ENCODE results near the gene RAB44. TPM values are rescaled to one million over a fixed set of nuclear protein-coding genes. Genes with fewer than 3 reads are reported as not detected.

The RAB44 gene
- total RNA-seq, 6 experiments from 2014 or later: 0.05 to 0.07 (median 0.07) TPM; not detected in 3

- no peaks in the 10 kb centered on the region for H3K36me3 ChIP-seq
- WGBS (ENCODE audit: insufficient coverage, low coverage, low lambda C conversion rate, missing lambda C conversion rate): 68% methylated on average over 6 of the region's 18 CpGs
- H3K4me1 ChIP-seq: no peaks in the 10 kb centered on the region
- intact Hi-C loops (cut with DNase I): loop anchor here (5.0 to 10.0 kb wide), 3 partner anchors 72 to 245 kb away; no protein-coding TSS in a partner anchor
- no peaks in the 10 kb centered on the region for H3K27me3 ChIP-seq
- H3K27ac ChIP-seq: no peak overlapping the region
- ATAC-seq (peak in 2 of 4 donors; percentile 7 to 27), DNase-seq (no peak)
- H3K4me3 ChIP-seq: no peak overlapping the region
- TF ChIP-seq POLR2A (IDR thresholded peaks at IDR 0.05): no peak
- TF ChIP-seq, protein P1, sequence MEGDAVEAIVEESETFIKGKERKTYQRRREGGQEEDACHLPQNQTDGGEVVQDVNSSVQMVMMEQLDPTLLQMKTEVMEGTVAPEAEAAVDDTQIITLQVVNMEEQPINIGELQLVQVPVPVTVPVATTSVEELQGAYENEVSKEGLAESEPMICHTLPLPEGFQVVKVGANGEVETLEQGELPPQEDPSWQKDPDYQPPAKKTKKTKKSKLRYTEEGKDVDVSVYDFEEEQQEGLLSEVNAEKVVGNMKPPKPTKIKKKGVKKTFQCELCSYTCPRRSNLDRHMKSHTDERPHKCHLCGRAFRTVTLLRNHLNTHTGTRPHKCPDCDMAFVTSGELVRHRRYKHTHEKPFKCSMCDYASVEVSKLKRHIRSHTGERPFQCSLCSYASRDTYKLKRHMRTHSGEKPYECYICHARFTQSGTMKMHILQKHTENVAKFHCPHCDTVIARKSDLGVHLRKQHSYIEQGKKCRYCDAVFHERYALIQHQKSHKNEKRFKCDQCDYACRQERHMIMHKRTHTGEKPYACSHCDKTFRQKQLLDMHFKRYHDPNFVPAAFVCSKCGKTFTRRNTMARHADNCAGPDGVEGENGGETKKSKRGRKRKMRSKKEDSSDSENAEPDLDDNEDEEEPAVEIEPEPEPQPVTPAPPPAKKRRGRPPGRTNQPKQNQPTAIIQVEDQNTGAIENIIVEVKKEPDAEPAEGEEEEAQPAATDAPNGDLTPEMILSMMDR (IDR thresholded peaks at IDR 0.05): no peak
- H3K9me3 ChIP-seq: no peaks in the 10 kb centered on the region
Measured at GRCh38 chr6:36769676-36770499, 72.3 kb downstream of the RAB44 start.

DNA sequence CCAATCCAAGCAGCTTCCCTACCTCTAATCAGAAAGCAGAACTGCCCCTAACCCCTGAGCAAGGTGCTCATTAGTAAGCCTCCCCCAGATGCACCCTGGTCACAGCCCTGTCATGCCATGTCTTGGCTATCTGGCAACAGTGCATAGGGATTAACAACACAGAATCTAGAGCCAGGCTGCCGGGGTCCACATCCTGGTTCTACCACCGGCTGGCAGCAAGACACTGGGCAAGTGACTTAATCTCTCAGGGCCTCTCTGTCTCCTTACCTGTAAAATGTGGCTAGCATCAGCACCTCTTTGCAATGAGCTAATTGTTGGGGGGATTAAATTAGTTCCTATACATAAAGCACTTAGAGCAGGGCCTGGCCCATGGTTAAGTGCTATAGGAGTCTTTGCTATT lies 73.5 kb downstream of the RAB44 start:
- DNase-seq: no peak
- no CpG with 5 or more reads among the region's 2 CpGs for WGBS (ENCODE audit: insufficient coverage, low coverage, low lambda C conversion rate, missing lambda C conversion rate)
- ATAC-seq: no peak

DNA sequence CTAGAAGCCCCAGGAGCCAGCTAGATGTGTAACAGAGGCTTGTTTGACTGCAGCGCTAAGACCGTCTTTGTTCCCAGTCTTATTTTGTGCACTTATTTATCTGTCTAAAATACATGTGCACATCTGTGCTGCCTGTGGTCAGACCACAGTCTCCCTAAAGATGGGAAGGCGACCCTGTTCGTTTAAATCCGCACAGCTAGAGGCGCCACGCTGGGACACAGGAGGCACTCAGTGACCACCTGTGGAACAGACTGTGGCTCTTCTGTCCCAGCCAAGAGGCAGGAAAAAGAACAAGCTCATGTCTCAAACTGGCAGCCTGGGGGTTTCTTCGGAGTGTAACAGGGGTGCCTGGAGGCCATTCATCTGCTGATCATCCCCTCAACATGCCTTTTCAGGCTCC lies 74.8 kb downstream of the RAB44 start:
- Histone ChIP-seq H3K27me3 (no peaks in the 10 kb centered on the region), H3K36me3 (no peaks in the 10 kb centered on the region), H3K4me1 (no peaks in the 10 kb centered on the region), H3K4me3 (no peak overlapping the region), H3K27ac (no peak overlapping the region), H3K9me3 (no peaks in the 10 kb centered on the region)
- TF ChIP-seq, protein P1 (IDR thresholded peaks at IDR 0.05): no peak
- TF ChIP-seq POLR2A (IDR thresholded peaks at IDR 0.05): no peak
- WGBS (ENCODE audit: insufficient coverage, low coverage, low lambda C conversion rate, missing lambda C conversion rate): 83% methylated on average over 4 of the region's 8 CpGs
- intact Hi-C loops (cut with DNase I): loop anchor here in 1 of 2 donors (5.0 kb wide), 1 partner anchor 70 kb away; no protein-coding TSS in a partner anchor
- DNase-seq (no peak), ATAC-seq (no peak)

More for the DNA sequence above, 73.5 kb downstream of the RAB44 start:
- no peak for TF ChIP-seq POLR2A (IDR thresholded peaks at IDR 0.05)
- TF ChIP-seq, protein P1 (IDR thresholded peaks at IDR 0.05): no peak
- Histone ChIP-seq H3K4me1 (no peaks in the 10 kb centered on the region), H3K4me3 (no peak overlapping the region), H3K9me3 (no peaks in the 10 kb centered on the region), H3K27ac (no peak overlapping the region), H3K27me3 (no peaks in the 10 kb centered on the region), H3K36me3 (no peaks in the 10 kb centered on the region)
- intact Hi-C loops (cut with DNase I): loop anchor here in 1 of 2 donors (5.0 kb wide), 1 partner anchor 71 kb away; no protein-coding TSS in a partner anchor

- no peaks in the 10 kb centered on the region for H3K27me3 ChIP-seq
- TF ChIP-seq, protein P1 (IDR thresholded peaks at IDR 0.05): no peak
- TF ChIP-seq POLR2A (IDR thresholded peaks at IDR 0.05): no peak
- ATAC-seq (no peak), DNase-seq (no peak)
- 64% methylated on average over 4 of the region's 5 CpGs for WGBS (ENCODE audit: insufficient coverage, low coverage, low lambda C conversion rate, missing lambda C conversion rate)
- no peaks in the 10 kb centered on the region for H3K4me1 ChIP-seq
- intact Hi-C loops (cut with DNase I): loop anchor here in 1 of 2 donors (5.0 kb wide), 1 partner anchor 68 kb away; no protein-coding TSS in a partner anchor
- H3K36me3 ChIP-seq: no peaks in the 10 kb centered on the region
- no peaks in the 10 kb centered on the region for H3K9me3 ChIP-seq
- no peak overlapping the region for H3K4me3 ChIP-seq
- H3K27ac ChIP-seq: no peak overlapping the region
Measured at GRCh38 chr6:36774331-36774730, 76.7 kb downstream of the RAB44 start.

Data from right lobe of liver (tissue), 6 donors.